ENCODE results near the gene TBL1XR1. TPM values are rescaled to one million over a fixed set of nuclear protein-coding genes. Genes with fewer than 3 reads are reported as not detected.

Gene TBL1XR1
- total RNA-seq, 1 experiment from 2014 or later = 180 TPM

DNA sequence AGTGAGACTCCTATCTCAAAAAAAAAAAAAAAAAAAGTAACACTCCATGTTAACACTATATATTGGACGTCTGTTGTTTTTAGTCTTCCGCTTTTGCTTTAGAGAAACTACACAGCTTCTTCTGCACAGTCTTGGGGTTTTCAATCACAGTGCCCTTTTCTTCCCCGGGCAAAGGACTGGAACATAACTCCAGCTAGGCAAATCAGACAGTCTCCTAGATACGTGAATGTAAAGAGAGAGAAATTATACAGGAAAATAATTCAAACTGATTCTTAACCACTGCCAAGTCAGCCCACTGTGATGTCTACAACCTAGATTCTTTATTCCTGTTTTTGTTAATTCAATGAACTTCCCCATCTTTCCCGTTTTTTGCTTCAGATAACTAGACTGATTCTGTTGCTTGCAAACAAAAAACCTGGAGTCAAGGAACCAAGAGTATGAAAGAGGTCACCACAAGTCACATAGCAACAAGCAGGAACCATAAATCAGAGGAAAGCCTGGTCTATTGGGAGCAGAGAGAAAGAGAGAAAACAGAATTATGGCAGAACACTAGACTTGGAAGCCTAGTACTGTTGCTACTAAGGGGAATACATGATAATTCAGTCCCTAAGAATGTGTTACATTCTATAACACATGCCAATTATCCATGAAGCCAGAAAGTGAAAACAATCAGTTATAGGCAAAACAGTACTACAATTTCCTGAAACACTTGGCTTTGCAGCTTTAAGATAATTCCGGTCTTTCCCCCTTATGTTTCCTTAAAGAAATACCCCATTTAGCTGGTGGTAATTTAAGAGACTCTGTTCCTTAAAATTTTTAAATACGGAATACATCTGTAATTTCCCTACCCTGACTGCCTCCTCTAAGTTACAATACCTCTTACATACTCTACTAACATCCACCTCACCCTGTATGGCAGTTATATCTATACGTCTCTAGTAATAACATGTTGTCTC is 63.1 kb downstream of the TBL1XR1 start (continued):
- no peak for TF ChIP-seq FOSL1 (IDR thresholded peaks at IDR 0.05; ENCODE audit: low read depth)
- no peak for TF ChIP-seq RAD21 (IDR thresholded peaks at IDR 0.05; ENCODE audit: low read depth)
- TF ChIP-seq SP1 (IDR thresholded peaks at IDR 0.05; ENCODE audit: low read depth) = no peak
- no peak for TF ChIP-seq JUND (IDR thresholded peaks at IDR 0.05)
- TF ChIP-seq, protein P1, sequence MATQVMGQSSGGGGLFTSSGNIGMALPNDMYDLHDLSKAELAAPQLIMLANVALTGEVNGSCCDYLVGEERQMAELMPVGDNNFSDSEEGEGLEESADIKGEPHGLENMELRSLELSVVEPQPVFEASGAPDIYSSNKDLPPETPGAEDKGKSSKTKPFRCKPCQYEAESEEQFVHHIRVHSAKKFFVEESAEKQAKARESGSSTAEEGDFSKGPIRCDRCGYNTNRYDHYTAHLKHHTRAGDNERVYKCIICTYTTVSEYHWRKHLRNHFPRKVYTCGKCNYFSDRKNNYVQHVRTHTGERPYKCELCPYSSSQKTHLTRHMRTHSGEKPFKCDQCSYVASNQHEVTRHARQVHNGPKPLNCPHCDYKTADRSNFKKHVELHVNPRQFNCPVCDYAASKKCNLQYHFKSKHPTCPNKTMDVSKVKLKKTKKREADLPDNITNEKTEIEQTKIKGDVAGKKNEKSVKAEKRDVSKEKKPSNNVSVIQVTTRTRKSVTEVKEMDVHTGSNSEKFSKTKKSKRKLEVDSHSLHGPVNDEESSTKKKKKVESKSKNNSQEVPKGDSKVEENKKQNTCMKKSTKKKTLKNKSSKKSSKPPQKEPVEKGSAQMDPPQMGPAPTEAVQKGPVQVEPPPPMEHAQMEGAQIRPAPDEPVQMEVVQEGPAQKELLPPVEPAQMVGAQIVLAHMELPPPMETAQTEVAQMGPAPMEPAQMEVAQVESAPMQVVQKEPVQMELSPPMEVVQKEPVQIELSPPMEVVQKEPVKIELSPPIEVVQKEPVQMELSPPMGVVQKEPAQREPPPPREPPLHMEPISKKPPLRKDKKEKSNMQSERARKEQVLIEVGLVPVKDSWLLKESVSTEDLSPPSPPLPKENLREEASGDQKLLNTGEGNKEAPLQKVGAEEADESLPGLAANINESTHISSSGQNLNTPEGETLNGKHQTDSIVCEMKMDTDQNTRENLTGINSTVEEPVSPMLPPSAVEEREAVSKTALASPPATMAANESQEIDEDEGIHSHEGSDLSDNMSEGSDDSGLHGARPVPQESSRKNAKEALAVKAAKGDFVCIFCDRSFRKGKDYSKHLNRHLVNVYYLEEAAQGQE (IDR thresholded peaks at IDR 0.05; ENCODE audit: low read depth) = no peak
- TF ChIP-seq TCF7L2 (IDR thresholded peaks at IDR 0.05; ENCODE audit: borderline replicate concordance, extremely low read depth, insufficient read depth, insufficient read length) = no peak
- TF ChIP-seq, protein P2, sequence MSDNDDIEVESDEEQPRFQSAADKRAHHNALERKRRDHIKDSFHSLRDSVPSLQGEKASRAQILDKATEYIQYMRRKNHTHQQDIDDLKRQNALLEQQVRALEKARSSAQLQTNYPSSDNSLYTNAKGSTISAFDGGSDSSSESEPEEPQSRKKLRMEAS (IDR thresholded peaks at IDR 0.05) = no peak
- TF ChIP-seq CBX3 (IDR thresholded peaks at IDR 0.05; ENCODE audit: low read depth) = no peak

DNA sequence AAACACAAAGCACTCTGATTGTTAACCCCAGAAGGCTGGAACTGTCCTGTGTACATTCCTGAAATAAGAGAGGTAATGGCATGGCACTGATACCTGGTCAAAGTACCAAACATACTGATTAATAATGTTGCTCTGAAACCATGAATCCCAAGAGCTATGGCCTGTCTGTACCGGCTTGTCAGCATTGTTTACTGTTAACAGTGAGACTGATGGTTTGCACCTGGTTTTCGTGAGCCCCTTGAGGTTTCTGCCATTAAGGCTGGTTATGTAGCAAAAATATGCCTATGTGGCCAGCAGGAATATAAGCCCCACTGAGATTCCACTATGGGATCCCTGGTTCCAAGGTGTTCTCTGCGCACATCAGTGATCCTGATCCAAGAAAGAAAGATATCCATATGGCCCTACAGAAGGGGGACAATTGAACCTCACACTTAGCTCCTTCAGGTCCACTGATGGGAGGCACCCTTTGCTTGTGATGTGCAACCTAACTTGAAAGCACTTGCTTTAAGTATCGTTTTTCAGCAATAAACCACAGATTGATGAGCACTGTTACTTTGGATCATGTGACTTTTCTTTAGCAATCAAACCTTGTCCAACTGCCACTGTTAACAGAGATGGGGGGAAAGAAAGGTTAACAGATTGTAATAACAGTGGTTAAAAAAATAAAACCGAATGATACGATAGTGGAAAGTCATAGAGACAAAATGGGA is 65.2 kb downstream of the TBL1XR1 start:
- peaks cover 12% of the 10 kb centered on the region for H4K20me1 ChIP-seq (ENCODE audit: insufficient read depth)
- CTCF ChIA-PET = no interaction called here
- no peak for ATAC-seq
- no peaks in the 10 kb centered on the region for H3K4me1 ChIP-seq (ENCODE audit: control insufficient read depth in 1 of 2, insufficient read depth in 2 of 2, low read length in 2 of 2)
- no peak overlapping the region for H2AFZ ChIP-seq (ENCODE audit: low read depth, low read length, poor library complexity, severe bottlenecking)
- no peak for DNase-seq (ENCODE audit: low read depth, low spot score)
- no peaks in the 10 kb centered on the region for H3K9me2 ChIP-seq (ENCODE audit: insufficient read depth)
- H3K79me2 ChIP-seq (ENCODE audit: insufficient read depth, low read length) = peaks cover 98% of the 10 kb centered on the region
- H3K27ac ChIP-seq (ENCODE audit: low read depth, low read length) = no peak overlapping the region
- no peaks in the 10 kb centered on the region for H3K27me3 ChIP-seq (ENCODE audit: insufficient read depth, low read length)
- no peak overlapping the region for H3K4me3 ChIP-seq (replicated peaks in 1 of 2; ENCODE audit: low read depth in 1 of 2, low read length in 2 of 2)
- POLR2A ChIA-PET = no interaction called here
- no peaks in the 10 kb centered on the region for H3K36me3 ChIP-seq (ENCODE audit: control insufficient read depth in 1 of 2, insufficient read depth in 2 of 2, low read length in 2 of 2)
- no peak overlapping the region for H3K9ac ChIP-seq (ENCODE audit: low read length)
- intact Hi-C loops (cut with micrococcal nuclease) = no loop called here
- no peaks in the 10 kb centered on the region for H3K9me3 ChIP-seq (ENCODE audit: control insufficient read depth in 1 of 2, insufficient read depth in 1 of 2, low read depth in 1 of 2, low read length in 2 of 2)
- H3K4me2 ChIP-seq (ENCODE audit: low read length) = no peak overlapping the region
- BruUV-seq (replicated peaks) = no TSS peak
- RAD21 ChIA-PET (ENCODE audit: low non-redundant PET in 1 of 2, low total read pairs in 2 of 2, uncharacterized antibody in 2 of 2, unreplicated experiment in 2 of 2) = no interaction called here
- no peak for TF ChIP-seq SP1 (IDR thresholded peaks at IDR 0.05; ENCODE audit: low read depth)
- no peak for TF ChIP-seq TCF7L2 (IDR thresholded peaks at IDR 0.05; ENCODE audit: borderline replicate concordance, extremely low read depth, insufficient read depth, insufficient read length)
- TF ChIP-seq, protein P1 (IDR thresholded peaks at IDR 0.05; ENCODE audit: low read depth) = no peak
- TF ChIP-seq ELF1 (IDR thresholded peaks at IDR 0.05; ENCODE audit: borderline replicate concordance, low read depth) = no peak
- no peak for TF ChIP-seq CBX3 (IDR thresholded peaks at IDR 0.05; ENCODE audit: low read depth)
- no peak for TF ChIP-seq JUND (IDR thresholded peaks at IDR 0.05)
- TF ChIP-seq EZH2 (IDR thresholded peaks at IDR 0.05) = no peak
- TF ChIP-seq ZNF274 (IDR thresholded peaks at IDR 0.05; ENCODE audit: low read depth, low read length) = no peak
- no peak for TF ChIP-seq YY1 (IDR thresholded peaks at IDR 0.05; ENCODE audit: extremely low read depth, insufficient replicate concordance, low read depth, low read length)

Measured in HCT116 (cell line).